Neural progenitor cell (in vitro differentiated cells): ENCODE results near the gene ADCY2.

ENCODE experiments used
- EZH2 ChIP-seq: fragments of 200-600 bp; sonication (generic); IDR thresholded peaks from 2 replicates; pipeline ENCODE4 v1.6.1; 2017; ENCODE audit warnings: antibody characterized with exemption, mild to moderate bottlenecking, moderate library complexity
- TF ChIP-seq, protein P1 (sequence below): fragments of 200-600 bp; sonication (generic); IDR thresholded peaks from 2 replicates; pipeline ENCODE4 v1.5.1; 2017; ENCODE audit warnings: antibody characterized with exemption, mild to moderate bottlenecking

GRCh38 chr5:7874639-7875038 is 478.7 kb downstream of the ADCY2 start:
- TF ChIP-seq, protein P1, sequence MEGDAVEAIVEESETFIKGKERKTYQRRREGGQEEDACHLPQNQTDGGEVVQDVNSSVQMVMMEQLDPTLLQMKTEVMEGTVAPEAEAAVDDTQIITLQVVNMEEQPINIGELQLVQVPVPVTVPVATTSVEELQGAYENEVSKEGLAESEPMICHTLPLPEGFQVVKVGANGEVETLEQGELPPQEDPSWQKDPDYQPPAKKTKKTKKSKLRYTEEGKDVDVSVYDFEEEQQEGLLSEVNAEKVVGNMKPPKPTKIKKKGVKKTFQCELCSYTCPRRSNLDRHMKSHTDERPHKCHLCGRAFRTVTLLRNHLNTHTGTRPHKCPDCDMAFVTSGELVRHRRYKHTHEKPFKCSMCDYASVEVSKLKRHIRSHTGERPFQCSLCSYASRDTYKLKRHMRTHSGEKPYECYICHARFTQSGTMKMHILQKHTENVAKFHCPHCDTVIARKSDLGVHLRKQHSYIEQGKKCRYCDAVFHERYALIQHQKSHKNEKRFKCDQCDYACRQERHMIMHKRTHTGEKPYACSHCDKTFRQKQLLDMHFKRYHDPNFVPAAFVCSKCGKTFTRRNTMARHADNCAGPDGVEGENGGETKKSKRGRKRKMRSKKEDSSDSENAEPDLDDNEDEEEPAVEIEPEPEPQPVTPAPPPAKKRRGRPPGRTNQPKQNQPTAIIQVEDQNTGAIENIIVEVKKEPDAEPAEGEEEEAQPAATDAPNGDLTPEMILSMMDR = no peak
- TF ChIP-seq EZH2 = no peak
